ENCODE results near the gene ZBTB7A.

GRCh38 chr19:4095488-4095844 is 28.8 kb upstream of the ZBTB7A start:
- TF ChIP-seq CTCF (IDR thresholded peaks at IDR 0.05) = no peak
- TF ChIP-seq POLR2A (IDR thresholded peaks at IDR 0.05) = no peak
